IMR-90 (cell line): ENCODE measurements around the gene RTP5.

Experiments used
- BHLHE40 ChIP-seq: fragments of 150-350 bp; IDR thresholded peaks from 2 replicates; pipeline ENCODE4 v1.6.1; 2016; ENCODE audit warnings: mild to moderate bottlenecking, low read depth, low read length
- CEBPB ChIP-seq: IDR thresholded peaks from 2 replicates; pipeline ENCODE4 v1.6.1; 2012; ENCODE audit warnings: low read depth, low read length, improper control_type of control experiment
- CTCF ChIP-seq: conservative IDR thresholded peaks from 2 replicates; pipeline ENCODE4 v1.5.1; 2012; ENCODE audit warnings: mild to moderate bottlenecking, low read depth, low read length, improper control_type of control experiment
- ELK1 ChIP-seq: fragments of 150-350 bp; IDR thresholded peaks from 2 replicates; pipeline ENCODE4 v1.6.1; 2016; ENCODE audit warnings: low read depth, mild to moderate bottlenecking, low read length, moderate library complexity, borderline replicate concordance
- FOS ChIP-seq: fragments of 150-350 bp; IDR thresholded peaks from 2 replicates; pipeline ENCODE4 v1.6.1; 2016; ENCODE audit warnings: low read depth, low read length
- MAFK ChIP-seq: IDR thresholded peaks from 2 replicates; pipeline ENCODE4 v1.6.1; 2012; ENCODE audit warnings: low read depth, low read length, improper control_type of control experiment
- MAZ ChIP-seq: IDR thresholded peaks from 2 replicates; pipeline ENCODE4 v1.6.1; 2012; ENCODE audit warnings: low read depth, mild to moderate bottlenecking, low read length, improper control_type of control experiment, moderate library complexity, borderline replicate concordance
- MXI1 ChIP-seq: IDR thresholded peaks from 2 replicates; pipeline ENCODE4 v1.6.1; 2012; ENCODE audit warnings: low read depth, mild to moderate bottlenecking, low read length, moderate library complexity, borderline replicate concordance
- POLR2A ChIP-seq: IDR thresholded peaks from 2 replicates; pipeline ENCODE4 v1.6.1; 2012; ENCODE audit warnings: mild to moderate bottlenecking, low read depth, low read length
- RAD21 ChIP-seq: IDR thresholded peaks from 2 replicates; pipeline ENCODE4 v1.6.1; 2012; ENCODE audit warnings: low read length, improper control_type of control experiment
- RCOR1 ChIP-seq: IDR thresholded peaks from 2 replicates; pipeline ENCODE4 v1.6.1; 2012; ENCODE audit warnings: mild to moderate bottlenecking, low read length, improper control_type of control experiment; ENCODE audit not compliant: insufficient replicate concordance
- RFX5 ChIP-seq: IDR thresholded peaks from 2 replicates; pipeline ENCODE4 v1.8.0; 2012; ENCODE audit warnings: low read depth, mild to moderate bottlenecking, low read length, moderate library complexity
- SMC3 ChIP-seq: fragments of 150-350 bp; IDR thresholded peaks from 2 replicates; pipeline ENCODE4 v1.6.1; 2016; ENCODE audit warnings: low read depth, mild to moderate bottlenecking, antibody characterized with exemption, low read length, moderate library complexity
- USF2 ChIP-seq: fragments of 150-350 bp; IDR thresholded peaks from 2 replicates; pipeline ENCODE4 v1.6.1; 2017; ENCODE audit warnings: mild to moderate bottlenecking, antibody characterized with exemption, low read length, low read depth

- TF ChIP-seq CTCF (no peak), RFX5 (no peak), RAD21 (no peak), POLR2A (no peak), ELK1 (no peak), SMC3 (no peak), MAFK (no peak), USF2 (no peak), MAZ (no peak), CEBPB (no peak), RCOR1 (no peak), MXI1 (no peak), FOS (no peak), BHLHE40 (no peak)
Measured at GRCh38 chr2:241852981-241853631, 16.4 kb upstream of the RTP5 start.
